H9 (cell line): ENCODE results near the gene ELAC1. TPM values are rescaled to one million over a fixed set of nuclear protein-coding genes. Genes with fewer than 3 reads are reported as not detected.

Experiments
- DNase-seq: peaks from one replicate; pipeline ENCODE4 v3.0.0-alpha.2; 2017
- H2AFZ ChIP-seq: one replicate; pipeline ENCODE4 v1.6.1; 2013; ENCODE audit warnings: mild to moderate bottlenecking, low read length, control low read depth, moderate library complexity
- H2AK5ac ChIP-seq: 2 replicates; pipeline ENCODE4 v1.6.1; 2013; ENCODE audit warnings: low read length, control low read depth, mixed read lengths; ENCODE audit not compliant: insufficient read length
- H2BK120ac ChIP-seq: one replicate; pipeline ENCODE4 v1.6.1; 2013; ENCODE audit warnings: low read depth, mild to moderate bottlenecking, low read length, control low read depth, inconsistent platforms; ENCODE audit not compliant: poor library complexity, severe bottlenecking
- H2BK12ac ChIP-seq: 2 replicates; pipeline ENCODE4 v1.6.1; 2013; ENCODE audit warnings: low read length, control low read depth, mixed read lengths, low read depth; ENCODE audit not compliant: insufficient read length
- H2BK15ac ChIP-seq: 2 replicates; pipeline ENCODE4 v1.6.1; 2013; ENCODE audit warnings: low read depth, low read length, control low read depth
- H2BK20ac ChIP-seq: one replicate; pipeline ENCODE4 v1.6.1; 2013; ENCODE audit warnings: low read depth, mild to moderate bottlenecking, low read length, control low read depth, inconsistent platforms; ENCODE audit not compliant: poor library complexity, severe bottlenecking
- H2BK5ac ChIP-seq: 2 replicates; pipeline ENCODE4 v1.6.1; 2013; ENCODE audit warnings: low read length, control low read depth, mixed read lengths; ENCODE audit not compliant: insufficient read length
- H3K14ac ChIP-seq: 2 replicates; pipeline ENCODE4 v1.6.1; 2013; ENCODE audit warnings: low read length, control low read depth; ENCODE audit not compliant: insufficient read depth
- H3K18ac ChIP-seq: 2 replicates; pipeline ENCODE4 v1.6.1; 2013; ENCODE audit warnings: low read depth, mild to moderate bottlenecking, mixed read lengths, low read length, control low read depth; ENCODE audit not compliant: insufficient read length
- H3K23ac ChIP-seq: 2 replicates; pipeline ENCODE4 v1.6.1; 2013; ENCODE audit warnings: low read length, control low read depth, mixed read lengths, low read depth; ENCODE audit not compliant: insufficient read length
- H3K23me2 ChIP-seq: 2 replicates; pipeline ENCODE4 v1.6.1; 2013; ENCODE audit warnings: low read depth, mild to moderate bottlenecking, mixed read lengths, low read length, control low read depth; ENCODE audit not compliant: insufficient read length, poor library complexity, severe bottlenecking
- H3K27ac ChIP-seq: 2 replicates; pipeline ENCODE4 v1.5.1; 2013; ENCODE audit warnings: low read length, control low read depth, mixed read lengths, low read depth; ENCODE audit not compliant: insufficient read length
- H3K27me3 ChIP-seq: 2 replicates; pipeline ENCODE4 v1.6.1; 2013; ENCODE audit warnings: low read length, control low read depth, inconsistent platforms; ENCODE audit not compliant: insufficient read depth
- H3K4ac ChIP-seq: 2 replicates; pipeline ENCODE4 v1.6.1; 2013; ENCODE audit warnings: low read depth, mild to moderate bottlenecking, control low read depth, inconsistent platforms, low read length, moderate library complexity
- H3K4me1 ChIP-seq: 2 replicates; pipeline ENCODE4 v1.6.1; 2013; ENCODE audit warnings: low read length, control low read depth, inconsistent platforms; ENCODE audit not compliant: insufficient read depth
- H3K4me2 ChIP-seq: 2 replicates; pipeline ENCODE4 v1.6.1; 2013; ENCODE audit warnings: low read length, control low read depth, mixed read lengths; ENCODE audit not compliant: insufficient read length, insufficient read depth
- H3K56ac ChIP-seq: 2 replicates; pipeline ENCODE4 v1.6.1; 2013; ENCODE audit warnings: low read depth, mild to moderate bottlenecking, mixed read lengths, low read length, control low read depth; ENCODE audit not compliant: insufficient read length
- H3K79me1 ChIP-seq: 2 replicates; pipeline ENCODE4 v1.6.1; 2013; ENCODE audit warnings: low read depth, mild to moderate bottlenecking, moderate library complexity, low read length, control low read depth, inconsistent platforms; ENCODE audit not compliant: insufficient read depth, poor library complexity, severe bottlenecking
- H3K79me2 ChIP-seq: 2 replicates; pipeline ENCODE4 v1.6.1; 2013; ENCODE audit warnings: low read length, control low read depth, inconsistent platforms; ENCODE audit not compliant: insufficient read depth
- H3K9ac ChIP-seq: 2 replicates; pipeline ENCODE4 v1.6.1; 2013; ENCODE audit warnings: low read length, control low read depth, mixed read lengths; ENCODE audit not compliant: insufficient read length; ENCODE audit errors: extremely low read depth
- H3K9me3 ChIP-seq: one replicate; pipeline ENCODE4 v1.6.1; 2013; ENCODE audit warnings: low read depth, low read length, inconsistent platforms; ENCODE audit not compliant: control insufficient read depth
- H3T11ph ChIP-seq: one replicate; pipeline ENCODE4 v1.6.1; 2013; ENCODE audit warnings: mild to moderate bottlenecking, low read length, control low read depth, inconsistent platforms
- H4K20me1 ChIP-seq: one replicate; pipeline ENCODE4 v1.6.1; 2013; ENCODE audit not compliant: control insufficient read depth, insufficient read length, insufficient read depth
- H4K5ac ChIP-seq: 2 replicates; pipeline ENCODE4 v1.6.1; 2013; ENCODE audit warnings: low read depth, mild to moderate bottlenecking, mixed read lengths, low read length, control low read depth; ENCODE audit not compliant: insufficient read length
- H4K8ac ChIP-seq: replicated peaks from 2 replicates; pipeline ENCODE4 v1.6.1; 2013; ENCODE audit warnings: low read length, control low read depth, mixed read lengths, low read depth; ENCODE audit not compliant: insufficient read length
- H4K91ac ChIP-seq: 2 replicates; pipeline ENCODE4 v1.6.1; 2013; ENCODE audit warnings: low read depth, mild to moderate bottlenecking, moderate library complexity, mixed read lengths, low read length, control low read depth; ENCODE audit not compliant: insufficient read length
- H3K27ac Mint-ChIP-seq, 3 experiments: 2 replicates in 2 of 3; 3 replicates in 1 of 3; pipeline ENCODE4 v1.8.0; 2020 to 2021; ENCODE audit warnings: mixed read lengths in 3 of 3, mild to moderate bottlenecking in 1 of 3, moderate library complexity in 1 of 3
- H3K27me3 Mint-ChIP-seq: 2 replicates; pipeline ENCODE4 v1.8.0; 2021; ENCODE audit warnings: low read depth, mild to moderate bottlenecking, moderate library complexity, mixed read lengths
- H3K36me3 Mint-ChIP-seq, 3 experiments: 2 replicates in 2 of 3; 3 replicates in 1 of 3; pipeline ENCODE4 v1.8.0; 2020 to 2021; ENCODE audit warnings: low read depth in 3 of 3, mixed read lengths in 3 of 3; ENCODE audit not compliant: insufficient read depth in 1 of 3
- H3K4me1 Mint-ChIP-seq, 2 experiments: 2 replicates each; pipeline ENCODE4 v1.8.0; 2020; ENCODE audit warnings: mixed read lengths in 2 of 2
- H3K4me3 Mint-ChIP-seq, 2 experiments: 2 replicates in 1 of 2; 3 replicates in 1 of 2; pipeline ENCODE4 v1.8.0; 2020 to 2021; ENCODE audit warnings: mild to moderate bottlenecking in 2 of 2, mixed read lengths in 2 of 2, moderate library complexity in 1 of 2
- H3K9me3 Mint-ChIP-seq, 2 experiments: 2 replicates in 1 of 2; 3 replicates in 1 of 2; pipeline ENCODE4 v1.8.0; 2020; ENCODE audit warnings: mild to moderate bottlenecking in 2 of 2, mixed read lengths in 2 of 2, moderate library complexity in 1 of 2
- WGBS: extraction: QIAGEN DNeasy Blood & Tissue Kit; methylation state at CpG from one replicate; pipeline ENCODE4 v1.1.7; 2013; ENCODE audit warnings: missing lambda C conversion rate, low lambda C conversion rate, mixed read lengths; ENCODE audit not compliant: insufficient read length; ENCODE audit errors: extremely low coverage; 5-methylcytosine and 5-hydroxymethylcytosine counted together
- total RNA-seq: library from RNA; stranded (reverse); gene quantifications from 2 replicates; pipeline ENCODE4 v1.2.1, GENCODE V29; 2021
- TF ChIP-seq, protein P1 (sequence below): fragments of 200-600 bp; sonication (generic); conservative IDR thresholded peaks from 3 replicates; pipeline ENCODE4 v1.8.0; 2021; ENCODE audit warnings: antibody characterized with exemption, mild to moderate bottlenecking

ELAC1 gene
- total RNA-seq, 1 experiment from 2014 or later: 5.7 TPM

DNA sequence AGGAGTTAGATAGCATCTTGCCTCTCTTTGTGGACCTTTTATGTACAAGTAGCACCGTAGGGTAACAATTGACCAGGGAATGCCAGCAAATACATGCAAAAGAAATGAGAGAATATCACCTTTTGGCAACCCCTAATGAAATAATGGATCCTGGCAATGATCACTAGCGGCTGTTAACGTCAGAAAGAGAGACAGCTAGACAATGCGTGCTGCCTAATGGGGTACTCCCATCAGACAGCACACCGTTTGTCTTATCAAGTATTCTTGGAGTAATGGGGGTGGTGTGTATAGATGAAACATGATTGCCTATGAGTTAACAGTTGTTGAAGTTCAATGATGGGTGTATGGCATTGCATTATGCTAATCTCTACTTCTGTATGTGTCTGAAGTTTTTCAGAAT is 1.6 kb downstream of the ELAC1 start:
- Histone ChIP-seq H3K23me2 (peaks cover 10% of the 10 kb centered on the region), H3T11ph (no peak overlapping the region), H3K56ac (no peak overlapping the region), H3K27me3 (no peaks in the 10 kb centered on the region), H2BK20ac (no peak overlapping the region), H4K5ac (no peak overlapping the region), H2AK5ac (no peak overlapping the region), H2BK5ac (no peak overlapping the region), H3K79me2 (no peaks in the 10 kb centered on the region), H2BK12ac (no peak overlapping the region), H3K18ac (no peak overlapping the region), H3K4me2 (peak overlapping the region; percentile 66), H3K79me1 (no peaks in the 10 kb centered on the region), H4K91ac (no peak overlapping the region), H2AFZ (no peak overlapping the region), H2BK120ac (no peak overlapping the region), H3K9ac (no peak overlapping the region), H2BK15ac (no peak overlapping the region), H3K14ac (no peak overlapping the region), H4K20me1 (no peaks in the 10 kb centered on the region), H3K27ac (no peak overlapping the region), H3K4ac (no peak overlapping the region), H3K9me3 (no peaks in the 10 kb centered on the region), H3K4me1 (peaks cover 2% of the 10 kb centered on the region; the same call in 1 of the 2 replicates), H3K23ac (no peak overlapping the region), H4K8ac (no peak overlapping the region)
- Mint-ChIP-seq H3K9me3 (peaks cover 4 to 8% of the 10 kb centered on the region in 2 experiments; a peak in 4 of 5 replicates), H3K27me3 (no peaks in the 10 kb centered on the region; the same call in 1 of the 2 replicates), H3K4me3 (peak overlapping the region; percentile 88 to 93), H3K36me3 (peaks cover 0 to 4% (median under 1%) of the 10 kb centered on the region in 3 experiments; a peak in 4 of 7 replicates), H3K4me1 (peaks cover 23 to 25% of the 10 kb centered on the region in 2 experiments), H3K27ac (no peak overlapping the region)
- TF ChIP-seq, protein P1, sequence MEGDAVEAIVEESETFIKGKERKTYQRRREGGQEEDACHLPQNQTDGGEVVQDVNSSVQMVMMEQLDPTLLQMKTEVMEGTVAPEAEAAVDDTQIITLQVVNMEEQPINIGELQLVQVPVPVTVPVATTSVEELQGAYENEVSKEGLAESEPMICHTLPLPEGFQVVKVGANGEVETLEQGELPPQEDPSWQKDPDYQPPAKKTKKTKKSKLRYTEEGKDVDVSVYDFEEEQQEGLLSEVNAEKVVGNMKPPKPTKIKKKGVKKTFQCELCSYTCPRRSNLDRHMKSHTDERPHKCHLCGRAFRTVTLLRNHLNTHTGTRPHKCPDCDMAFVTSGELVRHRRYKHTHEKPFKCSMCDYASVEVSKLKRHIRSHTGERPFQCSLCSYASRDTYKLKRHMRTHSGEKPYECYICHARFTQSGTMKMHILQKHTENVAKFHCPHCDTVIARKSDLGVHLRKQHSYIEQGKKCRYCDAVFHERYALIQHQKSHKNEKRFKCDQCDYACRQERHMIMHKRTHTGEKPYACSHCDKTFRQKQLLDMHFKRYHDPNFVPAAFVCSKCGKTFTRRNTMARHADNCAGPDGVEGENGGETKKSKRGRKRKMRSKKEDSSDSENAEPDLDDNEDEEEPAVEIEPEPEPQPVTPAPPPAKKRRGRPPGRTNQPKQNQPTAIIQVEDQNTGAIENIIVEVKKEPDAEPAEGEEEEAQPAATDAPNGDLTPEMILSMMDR: no peak
- DNase-seq: no peak
- WGBS: no CpG with 5 or more reads among the region's 5 CpGs
